Stomach (tissue), 9 donors: ENCODE data around the gene PPM1L. TPM values are rescaled to one million over a fixed set of nuclear protein-coding genes. Genes with fewer than 3 reads are reported as not detected.

Experiments used
- DNase-seq, 2 donors: peaks; one replicate each; pipeline versions ENCODE4 v3.0.0 to v3.0.0-alpha.2; 2013 to 2019
- H3K27ac ChIP-seq, 5 donors: fragments of 200-600 bp in 4 of 5; sonication (generic) in 4 of 5; one replicate each; pipeline ENCODE4 v1.5.1; 2013 to 2019; ENCODE audit warnings: mild to moderate bottlenecking in 1 of 5, moderate library complexity in 1 of 5
- H3K27me3 ChIP-seq, 3 donors: fragments of 200-600 bp; sonication (generic); one replicate each; pipeline ENCODE4 v1.5.1; 2017 to 2019; ENCODE audit warnings: mixed run types in 1 of 3
- H3K36me3 ChIP-seq, 4 donors: fragments of 200-600 bp; sonication (generic); 1 replicate in 3 of 4; 2 replicates in 1 of 4; pipeline ENCODE4 v1.5.1; 2016 to 2019
- H3K4me1 ChIP-seq, 4 donors: fragments of 200-600 bp; sonication (generic); one replicate each; pipeline ENCODE4 v1.5.1; 2016 to 2019
- H3K4me3 ChIP-seq, 4 donors: fragments of 200-600 bp; sonication (generic) in 3 of 4; one replicate each; pipeline ENCODE4 v1.5.1; 2016 to 2019; ENCODE audit warnings: mild to moderate bottlenecking in 1 of 4
- H3K9me3 ChIP-seq, 4 donors: fragments of 200-600 bp; sonication (generic); one replicate each; pipeline ENCODE4 v1.5.1; 2016 to 2019
- EP300 ChIP-seq: sonication (generic); formaldehyde crosslinking; IDR thresholded peaks from one replicate; pipeline ENCODE4 v1.6.1; 2017; ENCODE audit warnings: antibody characterized with exemption
- POLR2A ChIP-seq, 4 donors: fragments of 450-650 bp; IDR thresholded peaks; one replicate each; pipeline ENCODE4 v1.6.1; 2016; ENCODE audit warnings: antibody characterized with exemption in 4 of 4, control low read depth in 2 of 4, mild to moderate bottlenecking in 1 of 4, moderate library complexity in 1 of 4
- POLR2AphosphoS5 ChIP-seq, 3 donors: sonication (generic); formaldehyde crosslinking; IDR thresholded peaks; one replicate each; pipeline ENCODE4 v1.6.1; 2016; ENCODE audit warnings: antibody characterized with exemption in 3 of 3
- WGBS, 5 donors: extraction: QIAGEN DNeasy Blood & Tissue Kit in 3 of 5; methylation state at CpG; one replicate each; pipeline versions ENCODE4 v1.1.5 to v1.1.7; 2013 to 2018; 5-methylcytosine and 5-hydroxymethylcytosine counted together
- intact Hi-C: fragments of 100-400 bp; cut with DNase I; formaldehyde crosslinking; loops from one replicate; pipeline ENCODE4 v1.15.1; 2023; ENCODE audit warnings: low total_unique reads
- polyA plus RNA-seq, 3 donors: library from polyadenylated mRNA; stranded (reverse); fragments of 200-250 nt; gene quantifications; one replicate each; pipeline ENCODE4 v1.2.3, GENCODE V29; 2013
- total RNA-seq, 5 donors: library from RNA; depleted of rRNA; stranded (reverse); fragments of >200 nt; gene quantifications; one replicate each; pipeline versions ENCODE4 v1.1.0 to v1.2.3, GENCODE V29; 2014 to 2016
- TF ChIP-seq, protein P1 (sequence below), 7 experiments: fragments of 450-650 bp in 4 of 7; fragments of 200-600 bp in 3 of 7; sonication (generic) in 3 of 7; IDR thresholded peaks; one replicate each; pipeline ENCODE4 v1.5.1; 2016 to 2019; ENCODE audit warnings: antibody characterized with exemption in 7 of 7, control low read depth in 2 of 7, mild to moderate bottlenecking in 1 of 7
- donor health status: healthy with polysubstance abuse.
- donor health status: Bipolar disorder and iron deficiency.
- donor health status: healthy.

Gene PPM1L
- total and polyA plus RNA-seq, 8 donors, result 0.61 to 45.1 (median 15.2) TPM

DNA sequence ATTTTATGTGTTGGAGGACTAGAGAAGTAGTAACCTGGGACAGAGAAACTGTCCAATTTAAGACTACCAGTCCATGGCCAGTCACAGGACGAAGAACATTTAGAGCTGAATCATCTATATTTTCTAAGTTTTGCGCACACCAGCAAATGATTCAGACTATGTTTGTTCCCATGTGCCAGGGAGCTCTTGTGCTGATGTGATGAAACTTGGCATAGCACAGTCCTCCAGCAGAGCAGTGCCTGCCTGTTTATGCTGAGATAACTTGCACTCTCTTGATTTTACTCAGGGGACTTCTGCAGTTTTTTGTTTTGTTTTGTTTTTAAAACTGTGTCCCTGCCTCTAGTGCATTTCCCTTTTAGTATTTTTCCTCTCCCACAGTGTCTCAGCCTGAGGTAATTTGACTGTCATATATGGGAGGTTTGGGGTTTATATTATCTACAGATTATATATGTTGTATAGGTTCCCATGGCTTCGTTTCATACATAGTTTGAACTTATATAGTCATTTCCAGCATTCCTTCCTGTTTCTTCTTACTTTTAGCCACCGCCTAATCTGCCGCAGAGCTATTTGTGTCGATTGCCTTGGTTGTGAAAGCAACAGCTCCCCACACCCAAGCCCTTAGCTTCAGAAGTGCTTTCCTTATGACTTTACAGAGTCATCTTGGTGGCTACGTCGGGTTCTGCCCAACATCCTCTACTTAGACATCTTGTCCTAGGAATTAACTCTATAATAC is 45.5 kb downstream of the PPM1L start:
- Histone ChIP-seq H3K9me3 (no peaks in the 10 kb centered on the region), H3K27ac (peak overlapping the region in 4 of 5 donors; percentile 45 to 74 (median 63)), H3K27me3 (no peaks in the 10 kb centered on the region), H3K36me3 (no peaks in the 10 kb centered on the region), H3K4me1 (peaks cover 7 to 61% (median 43%) of the 10 kb centered on the region in 4 donors), H3K4me3 (no peak overlapping the region)
- 27 to 37% (median 30%) methylated on average over 8 of the region's 8 CpGs for WGBS, 5 donors
- TF ChIP-seq POLR2AphosphoS5 (IDR thresholded peaks at IDR 0.05) (peak; percentile 39 to 81 (median 68)), EP300 (no peak), POLR2A (IDR thresholded peaks at IDR 0.05) (no peak)
- TF ChIP-seq, protein P1, sequence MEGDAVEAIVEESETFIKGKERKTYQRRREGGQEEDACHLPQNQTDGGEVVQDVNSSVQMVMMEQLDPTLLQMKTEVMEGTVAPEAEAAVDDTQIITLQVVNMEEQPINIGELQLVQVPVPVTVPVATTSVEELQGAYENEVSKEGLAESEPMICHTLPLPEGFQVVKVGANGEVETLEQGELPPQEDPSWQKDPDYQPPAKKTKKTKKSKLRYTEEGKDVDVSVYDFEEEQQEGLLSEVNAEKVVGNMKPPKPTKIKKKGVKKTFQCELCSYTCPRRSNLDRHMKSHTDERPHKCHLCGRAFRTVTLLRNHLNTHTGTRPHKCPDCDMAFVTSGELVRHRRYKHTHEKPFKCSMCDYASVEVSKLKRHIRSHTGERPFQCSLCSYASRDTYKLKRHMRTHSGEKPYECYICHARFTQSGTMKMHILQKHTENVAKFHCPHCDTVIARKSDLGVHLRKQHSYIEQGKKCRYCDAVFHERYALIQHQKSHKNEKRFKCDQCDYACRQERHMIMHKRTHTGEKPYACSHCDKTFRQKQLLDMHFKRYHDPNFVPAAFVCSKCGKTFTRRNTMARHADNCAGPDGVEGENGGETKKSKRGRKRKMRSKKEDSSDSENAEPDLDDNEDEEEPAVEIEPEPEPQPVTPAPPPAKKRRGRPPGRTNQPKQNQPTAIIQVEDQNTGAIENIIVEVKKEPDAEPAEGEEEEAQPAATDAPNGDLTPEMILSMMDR (IDR thresholded peaks at IDR 0.05), result no peak
- intact Hi-C loops, result no loop called here
- DNase-seq, result peak; percentile 36 to 67

DNA sequence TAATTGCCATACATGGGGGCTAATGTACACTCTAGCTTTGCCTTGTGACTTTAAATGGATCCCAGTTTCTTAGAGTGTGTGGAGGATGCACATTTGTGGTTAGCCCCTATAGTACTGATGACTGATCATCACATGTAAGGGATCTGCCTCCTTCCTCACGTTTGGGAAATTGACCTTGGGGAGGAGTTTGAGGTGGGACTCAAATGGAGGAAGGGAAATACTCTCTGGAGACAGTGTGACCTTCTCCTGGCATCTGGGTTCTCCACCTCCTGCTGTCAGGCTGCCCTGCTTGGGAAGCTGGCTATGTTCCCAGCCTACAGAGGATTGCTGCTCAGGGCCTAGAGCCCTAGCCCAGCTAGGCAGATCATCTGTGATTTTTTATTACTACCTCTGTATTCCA is 48.7 kb downstream of the PPM1L start:
- no peak overlapping the region for H3K4me3 ChIP-seq
- H3K27ac ChIP-seq, result peak overlapping the region in 2 of 5 donors; percentile 8 to 51
- 0 to 21% (median 14%) methylated on average over 1 of the region's 1 CpG for WGBS, 5 donors
- H3K9me3 ChIP-seq, result no peaks in the 10 kb centered on the region
- DNase-seq, result peak; percentile 57 to 68
- no peaks in the 10 kb centered on the region for H3K27me3 ChIP-seq
- no peak for TF ChIP-seq POLR2A (IDR thresholded peaks at IDR 0.05)
- no peak for TF ChIP-seq EP300
- no peak for TF ChIP-seq POLR2AphosphoS5 (IDR thresholded peaks at IDR 0.05)
- TF ChIP-seq, protein P1 (IDR thresholded peaks at IDR 0.05), result no peak
- intact Hi-C loops, result no loop called here
- H3K36me3 ChIP-seq, result no peaks in the 10 kb centered on the region
- H3K4me1 ChIP-seq, result peaks cover 5 to 64% (median 49%) of the 10 kb centered on the region in 4 donors

DNA sequence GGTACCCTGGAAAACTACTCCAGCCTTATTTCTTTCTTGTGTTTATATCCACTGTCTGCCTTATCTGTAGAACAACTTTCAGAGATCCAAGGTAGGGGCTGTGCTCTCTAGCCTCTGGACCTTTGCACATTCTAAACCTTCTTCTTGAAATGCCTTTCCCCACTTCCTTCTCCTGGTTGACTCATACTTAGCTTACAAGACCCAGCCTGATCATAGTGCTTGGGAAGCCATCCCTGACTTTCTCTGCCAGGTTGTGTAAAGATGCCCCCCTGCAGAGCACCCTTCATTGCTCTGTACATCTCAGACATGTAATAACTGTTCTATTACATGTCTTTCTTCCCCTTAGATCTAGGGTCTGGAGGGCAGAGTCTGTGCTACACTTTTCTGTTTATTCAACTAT is 50.1 kb downstream of the PPM1L start:
- no peaks in the 10 kb centered on the region for H3K36me3 ChIP-seq
- intact Hi-C loops, result no loop called here
- TF ChIP-seq POLR2A (IDR thresholded peaks at IDR 0.05) (no peak), EP300 (no peak)

DNA sequence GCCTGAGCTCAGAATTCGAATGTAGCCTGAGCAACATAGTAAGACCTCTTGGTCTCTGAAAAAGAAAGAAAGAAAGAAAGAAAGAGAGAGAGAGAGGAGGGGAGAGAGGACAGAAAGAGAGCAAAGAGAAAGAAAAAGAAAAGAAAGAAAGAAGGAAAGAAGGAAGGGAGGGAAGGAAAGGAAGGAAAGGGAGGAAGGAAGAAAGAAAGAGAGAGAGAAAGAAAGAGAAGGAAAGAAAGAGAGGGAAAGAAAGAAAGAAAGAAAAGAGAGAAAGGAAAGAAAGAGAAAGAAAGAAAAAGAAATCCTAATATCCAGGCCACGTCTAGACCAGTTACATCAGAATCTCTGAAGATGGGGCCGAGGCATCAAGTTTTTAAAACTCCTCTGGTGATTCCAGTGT is 50.7 kb downstream of the PPM1L start:
- Histone ChIP-seq H3K4me3 (no peak overlapping the region), H3K27me3 (no peaks in the 10 kb centered on the region), H3K27ac (no peak overlapping the region), H3K36me3 (no peaks in the 10 kb centered on the region), H3K4me1 (peaks cover 14 to 70% (median 57%) of the 10 kb centered on the region in 4 donors), H3K9me3 (no peaks in the 10 kb centered on the region)
- TF ChIP-seq EP300 (no peak), POLR2AphosphoS5 (IDR thresholded peaks at IDR 0.05) (no peak), POLR2A (IDR thresholded peaks at IDR 0.05) (no peak)
- TF ChIP-seq, protein P1 (IDR thresholded peaks at IDR 0.05), result no peak
- no peak for DNase-seq
- intact Hi-C loops, result no loop called here
- 86 to 96% (median 93%) methylated on average over 3 of the region's 3 CpGs for WGBS, 5 donors

More for the DNA sequence above, 50.1 kb downstream of the PPM1L start:
- no peak for DNase-seq
- Histone ChIP-seq H3K4me1 (peaks cover 14 to 74% (median 60%) of the 10 kb centered on the region in 4 donors), H3K9me3 (no peaks in the 10 kb centered on the region), H3K27ac (no peak overlapping the region), H3K27me3 (no peaks in the 10 kb centered on the region), H3K4me3 (no peak overlapping the region)

DNA sequence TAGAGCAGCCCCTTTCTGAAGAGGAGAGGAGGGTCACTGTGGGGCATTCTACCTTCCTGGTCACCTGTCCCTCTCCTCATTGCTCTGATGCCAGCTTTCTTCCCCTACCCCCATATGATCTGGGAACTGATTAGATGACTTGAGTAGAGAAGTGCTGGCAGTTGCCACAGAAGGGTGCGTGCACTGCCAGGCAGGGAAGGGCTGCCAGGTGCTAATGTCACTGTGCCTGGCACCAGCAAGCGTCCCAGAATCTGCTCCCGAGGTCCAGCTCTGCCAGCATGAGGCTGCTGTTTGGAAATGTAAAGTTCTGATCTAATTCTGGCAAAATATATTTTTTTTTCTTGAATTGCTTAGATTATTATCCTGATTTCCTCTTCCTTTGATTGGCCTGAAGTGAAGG is 52.8 kb downstream of the PPM1L start:
- Histone ChIP-seq H3K4me3 (no peak overlapping the region), H3K4me1 (peaks cover 14 to 71% (median 56%) of the 10 kb centered on the region in 4 donors), H3K36me3 (no peaks in the 10 kb centered on the region), H3K9me3 (no peaks in the 10 kb centered on the region), H3K27me3 (no peaks in the 10 kb centered on the region), H3K27ac (peak overlapping the region; percentile 18 to 69 (median 54))
- TF ChIP-seq, protein P1 (IDR thresholded peaks at IDR 0.05), result no peak
- no peak for TF ChIP-seq EP300
- TF ChIP-seq POLR2AphosphoS5 (IDR thresholded peaks at IDR 0.05), result peak in 1 of 3 donors; percentile 6
- no peak for TF ChIP-seq POLR2A (IDR thresholded peaks at IDR 0.05)
- 17 to 77% (median 35%) methylated on average over 3 of the region's 3 CpGs for WGBS, 5 donors
- peak in 1 of 2 donors; percentile 78 for DNase-seq
- intact Hi-C loops, result no loop called here
